ENCODE data around the gene PITPNC1.
"Not testable (repeated sequence)": the region's sequence is repeated elsewhere in the genome, so short reads cannot be mapped to it uniquely, and the experiment has no call there.

PITPNC1 gene

GRCh38 chr17:67492251-67492740, 115.2 kb downstream of the PITPNC1 start:
- DNase-seq (ENCODE audit: low read depth), result no peak
- H3K4me3 ChIP-seq (replicated peaks; ENCODE audit: low read depth, low read length), result no peak overlapping the region
- TF ChIP-seq, protein P1, sequence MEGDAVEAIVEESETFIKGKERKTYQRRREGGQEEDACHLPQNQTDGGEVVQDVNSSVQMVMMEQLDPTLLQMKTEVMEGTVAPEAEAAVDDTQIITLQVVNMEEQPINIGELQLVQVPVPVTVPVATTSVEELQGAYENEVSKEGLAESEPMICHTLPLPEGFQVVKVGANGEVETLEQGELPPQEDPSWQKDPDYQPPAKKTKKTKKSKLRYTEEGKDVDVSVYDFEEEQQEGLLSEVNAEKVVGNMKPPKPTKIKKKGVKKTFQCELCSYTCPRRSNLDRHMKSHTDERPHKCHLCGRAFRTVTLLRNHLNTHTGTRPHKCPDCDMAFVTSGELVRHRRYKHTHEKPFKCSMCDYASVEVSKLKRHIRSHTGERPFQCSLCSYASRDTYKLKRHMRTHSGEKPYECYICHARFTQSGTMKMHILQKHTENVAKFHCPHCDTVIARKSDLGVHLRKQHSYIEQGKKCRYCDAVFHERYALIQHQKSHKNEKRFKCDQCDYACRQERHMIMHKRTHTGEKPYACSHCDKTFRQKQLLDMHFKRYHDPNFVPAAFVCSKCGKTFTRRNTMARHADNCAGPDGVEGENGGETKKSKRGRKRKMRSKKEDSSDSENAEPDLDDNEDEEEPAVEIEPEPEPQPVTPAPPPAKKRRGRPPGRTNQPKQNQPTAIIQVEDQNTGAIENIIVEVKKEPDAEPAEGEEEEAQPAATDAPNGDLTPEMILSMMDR (IDR thresholded peaks at IDR 0.05; ENCODE audit: low read length, missing control alignments), result no peak

DNA sequence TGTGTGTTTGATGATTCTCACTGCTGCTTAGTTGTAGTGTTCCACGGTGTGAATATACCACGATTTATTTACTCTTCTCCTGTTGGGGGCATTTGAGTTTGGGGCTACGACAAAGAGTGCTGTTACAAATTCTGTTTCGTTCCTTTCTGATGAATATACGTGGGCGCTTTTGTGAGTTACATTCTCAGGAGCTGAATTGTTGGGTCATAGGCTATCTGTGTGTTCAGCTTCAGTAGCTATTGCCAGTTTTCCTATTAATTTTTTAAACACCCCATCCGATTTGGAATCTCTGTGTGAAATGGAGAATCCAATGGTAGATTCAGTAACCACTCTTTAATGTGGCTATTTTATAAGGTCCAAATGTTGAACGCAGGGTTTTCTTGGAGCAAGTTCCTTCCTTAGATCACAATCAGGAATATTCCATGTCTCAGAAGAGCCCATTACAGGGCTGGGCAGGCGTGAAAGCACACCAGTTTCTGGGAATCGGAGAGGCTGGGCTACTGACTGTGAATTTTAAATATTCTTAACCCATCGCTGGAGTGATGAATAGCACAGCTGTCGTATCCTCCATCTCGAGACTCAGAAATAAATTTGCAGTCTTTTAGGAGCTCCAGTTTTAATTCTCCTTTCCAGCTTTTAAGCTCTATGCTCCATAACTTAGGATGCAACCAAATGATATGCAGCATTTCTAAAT, 115.9 kb downstream of the PITPNC1 start:
- TF ChIP-seq, protein P1 (IDR thresholded peaks at IDR 0.05; ENCODE audit: low read length, missing control alignments), result no peak
- no peak for DNase-seq (ENCODE audit: low read depth)
- no peak overlapping the region for H3K4me3 ChIP-seq (replicated peaks; ENCODE audit: low read depth, low read length)

GRCh38 chr17:67493812-67494211, 116.7 kb downstream of the PITPNC1 start:
- no peak overlapping the region for H3K4me3 ChIP-seq (replicated peaks; ENCODE audit: low read depth, low read length)
- TF ChIP-seq, protein P1 (IDR thresholded peaks at IDR 0.05; ENCODE audit: low read length, missing control alignments), result no peak
- DNase-seq (ENCODE audit: low read depth), result no peak

GRCh38 chr17:67495534-67495933, 118.5 kb downstream of the PITPNC1 start:
- H3K4me3 ChIP-seq (replicated peaks; ENCODE audit: low read depth, low read length); DNase-seq (ENCODE audit: low read depth): not testable (repeated sequence)

DNA sequence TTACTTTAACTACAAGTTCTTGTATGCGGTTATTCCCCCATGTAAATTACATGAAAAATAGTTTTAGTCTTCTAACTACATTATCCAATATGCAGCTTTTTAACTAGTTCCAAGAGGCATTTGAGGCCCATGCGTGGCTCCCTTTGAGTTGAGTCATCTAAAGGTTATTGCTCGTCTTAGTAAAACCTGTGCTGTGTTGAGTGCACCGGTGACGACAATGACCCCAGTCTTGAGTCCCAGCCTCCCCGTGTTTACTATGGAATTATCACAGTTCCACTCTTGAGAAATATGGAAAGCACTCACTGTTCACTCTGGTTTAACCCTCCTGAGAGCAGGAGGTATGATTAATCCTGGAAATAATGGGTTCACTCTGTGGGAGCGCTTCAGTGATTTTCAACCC, 119.2 kb downstream of the PITPNC1 start:
- H3K4me3 ChIP-seq (replicated peaks; ENCODE audit: low read depth, low read length), result no peak overlapping the region
- no peak for DNase-seq (ENCODE audit: low read depth)
- TF ChIP-seq, protein P1 (IDR thresholded peaks at IDR 0.05; ENCODE audit: low read length, missing control alignments), result no peak

- no peak overlapping the region for H3K4me3 ChIP-seq (replicated peaks; ENCODE audit: low read depth, low read length)
- TF ChIP-seq, protein P1 (IDR thresholded peaks at IDR 0.05; ENCODE audit: low read length, missing control alignments), result no peak
- no peak for DNase-seq (ENCODE audit: low read depth)
These were observed 122.6 kb downstream of the PITPNC1 start for GRCh38 chr17:67499685-67500084.

- no peak overlapping the region for H3K4me3 ChIP-seq (replicated peaks; ENCODE audit: low read depth, low read length)
- DNase-seq (ENCODE audit: low read depth), result peak; percentile 44
- TF ChIP-seq, protein P1 (IDR thresholded peaks at IDR 0.05; ENCODE audit: low read length, missing control alignments), result no peak
These were observed 123.2 kb downstream of the PITPNC1 start for GRCh38 chr17:67500261-67500660.
